Ovary (tissue), 3 donors: ENCODE results near the gene TNFAIP8L1.

Experiments used
- EP300 ChIP-seq: sonication (generic); formaldehyde crosslinking; IDR thresholded peaks from one replicate; pipeline ENCODE4 v1.6.1; 2017; ENCODE audit warnings: antibody characterized with exemption
- POLR2A ChIP-seq: fragments of 450-650 bp; IDR thresholded peaks from one replicate; pipeline ENCODE4 v1.6.1; 2017; ENCODE audit warnings: antibody characterized with exemption, mild to moderate bottlenecking, moderate library complexity
- TF ChIP-seq, protein P1 (sequence below), 3 donors: fragments of 450-650 bp in 2 of 3; fragments of 200-600 bp in 1 of 3; IDR thresholded peaks; one replicate each; pipeline versions ENCODE4 v1.5.1 to v1.8.0; 2016 to 2022; ENCODE audit warnings: antibody characterized with exemption in 3 of 3, mild to moderate bottlenecking in 1 of 3
- donor health status: DM: no; HTN: no; CAD: no.

GRCh38 chr19:4645718-4646117 lies 6.4 kb downstream of the TNFAIP8L1 start:
- TF ChIP-seq EP300 (no peak), POLR2A (no peak)
- TF ChIP-seq, protein P1, sequence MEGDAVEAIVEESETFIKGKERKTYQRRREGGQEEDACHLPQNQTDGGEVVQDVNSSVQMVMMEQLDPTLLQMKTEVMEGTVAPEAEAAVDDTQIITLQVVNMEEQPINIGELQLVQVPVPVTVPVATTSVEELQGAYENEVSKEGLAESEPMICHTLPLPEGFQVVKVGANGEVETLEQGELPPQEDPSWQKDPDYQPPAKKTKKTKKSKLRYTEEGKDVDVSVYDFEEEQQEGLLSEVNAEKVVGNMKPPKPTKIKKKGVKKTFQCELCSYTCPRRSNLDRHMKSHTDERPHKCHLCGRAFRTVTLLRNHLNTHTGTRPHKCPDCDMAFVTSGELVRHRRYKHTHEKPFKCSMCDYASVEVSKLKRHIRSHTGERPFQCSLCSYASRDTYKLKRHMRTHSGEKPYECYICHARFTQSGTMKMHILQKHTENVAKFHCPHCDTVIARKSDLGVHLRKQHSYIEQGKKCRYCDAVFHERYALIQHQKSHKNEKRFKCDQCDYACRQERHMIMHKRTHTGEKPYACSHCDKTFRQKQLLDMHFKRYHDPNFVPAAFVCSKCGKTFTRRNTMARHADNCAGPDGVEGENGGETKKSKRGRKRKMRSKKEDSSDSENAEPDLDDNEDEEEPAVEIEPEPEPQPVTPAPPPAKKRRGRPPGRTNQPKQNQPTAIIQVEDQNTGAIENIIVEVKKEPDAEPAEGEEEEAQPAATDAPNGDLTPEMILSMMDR (IDR thresholded peaks at IDR 0.05) = no peak
